ENCODE results near the gene SLC2A5. TPM values are rescaled to one million over a fixed set of nuclear protein-coding genes. Genes with fewer than 3 reads are reported as not detected.
A peak's percentile ranks its signal among the peaks of the same experiment; 100 is the strongest.

Gene SLC2A5
- total RNA-seq, 4 donors from 2014 or later = 0.16 to 2.7 (median 0.39) TPM

DNA sequence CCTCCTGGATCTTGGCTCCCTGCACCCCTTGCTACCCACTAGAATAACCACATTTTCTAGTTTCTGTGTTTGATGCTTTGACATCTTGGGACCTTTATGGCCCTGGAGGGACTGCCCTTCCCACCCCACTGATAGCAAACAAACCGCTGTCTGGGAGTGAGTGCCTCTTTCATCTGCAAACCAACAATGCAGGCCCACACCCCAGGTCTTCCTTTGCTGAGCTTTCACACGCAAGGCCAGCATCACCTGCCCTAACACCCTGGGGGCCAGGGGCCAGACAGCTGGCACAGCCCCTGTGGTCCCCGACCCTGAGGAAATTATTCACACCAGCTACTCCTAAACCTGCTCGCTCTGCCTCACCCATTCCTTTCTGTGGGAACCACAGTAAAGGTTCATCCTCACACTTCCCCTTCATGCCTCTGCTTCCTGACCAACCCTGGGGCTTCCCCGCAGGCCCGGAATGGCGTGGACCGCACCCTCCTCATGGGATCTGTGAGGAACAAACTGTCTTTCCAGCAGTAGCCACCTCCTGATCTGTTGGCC, 58.6 kb downstream of the SLC2A5 start:
- Histone ChIP-seq H3K9me3 (no peaks in the 10 kb centered on the region), H3K27ac (peak overlapping the region in 1 of 4 donors; percentile 39), H3K36me3 (no peaks in the 10 kb centered on the region), H3K27me3 (no peaks in the 10 kb centered on the region), H3K4me1 (peaks cover 0 to 7% (median 0%) of the 10 kb centered on the region in 3 donors), H3K4me3 (no peak overlapping the region)
- 83 to 91% methylated on average over 6 to 7 of the region's 8 CpGs for WGBS, 2 donors (ENCODE audit: low coverage in 1 of 2)
- TF ChIP-seq POLR2A (IDR thresholded peaks at IDR 0.05) (no peak), EP300 (IDR thresholded peaks at IDR 0.05) (no peak), POLR2AphosphoS5 (IDR thresholded peaks at IDR 0.05) (no peak), CTCF (IDR thresholded peaks at IDR 0.05) (no peak)
- ATAC-seq = peak; percentile 60

DNA sequence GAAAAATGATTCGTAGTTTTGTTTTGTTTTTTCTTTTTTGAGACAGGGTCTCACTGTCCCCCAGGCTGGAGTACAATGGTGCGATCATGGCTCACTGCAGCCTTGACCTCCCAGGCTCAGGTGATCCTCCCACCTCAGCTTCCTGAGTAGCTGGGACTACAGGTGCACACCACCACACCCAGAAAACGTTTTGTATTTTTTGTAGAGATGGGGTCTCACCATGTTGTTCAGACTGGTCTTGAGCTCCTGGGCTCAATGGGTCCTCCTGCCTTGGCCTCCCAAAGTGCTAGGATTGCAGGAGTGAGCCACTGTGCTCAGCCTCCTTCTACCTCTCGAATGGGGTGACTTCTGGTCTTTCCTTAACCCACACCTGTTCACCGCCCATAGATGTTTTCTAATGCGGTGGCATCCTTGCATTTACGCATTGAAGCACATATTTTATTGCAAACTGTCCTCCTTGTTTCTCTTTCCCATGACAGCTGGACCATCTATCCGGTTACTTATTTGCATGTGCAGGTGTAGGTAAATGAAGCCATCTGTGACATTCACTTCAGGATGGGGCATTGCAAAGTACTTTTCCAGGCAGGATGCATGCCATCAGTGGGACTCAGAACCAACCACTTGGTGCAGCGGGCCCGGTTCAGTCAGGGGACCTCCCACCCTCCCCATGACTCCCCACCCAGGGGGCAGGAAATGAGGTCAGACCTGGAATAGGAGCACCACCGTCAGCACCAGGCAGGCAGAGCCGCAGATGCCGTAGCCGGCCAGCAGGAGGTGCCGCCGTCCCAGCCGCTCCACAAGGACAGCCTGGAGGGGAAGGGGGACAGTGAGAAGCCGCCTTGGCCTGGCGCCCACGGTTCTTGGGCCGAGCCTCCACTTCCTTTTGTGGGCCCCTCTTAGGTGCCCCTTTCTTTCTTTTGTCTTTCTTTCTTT, 59.7 kb downstream of the SLC2A5 start:
- no peaks in the 10 kb centered on the region for H3K36me3 ChIP-seq
- H3K27me3 ChIP-seq = no peaks in the 10 kb centered on the region
- peaks cover 0 to 12% (median 0%) of the 10 kb centered on the region in 3 donors for H3K4me1 ChIP-seq
- TF ChIP-seq CTCF (IDR thresholded peaks at IDR 0.05) (peak in 3 of 4 experiments; percentile 45 to 73 (median 48)), POLR2A (IDR thresholded peaks at IDR 0.05) (no peak)
- no peak overlapping the region for H3K4me3 ChIP-seq
- no peak for ATAC-seq
- no peaks in the 10 kb centered on the region for H3K9me3 ChIP-seq
- no peak overlapping the region for H3K27ac ChIP-seq
- 68 to 91% methylated on average over 5 to 14 of the region's 21 CpGs for WGBS, 2 donors (ENCODE audit: low coverage in 1 of 2)

- 81 to 100% methylated on average over 2 to 3 of the region's 10 CpGs for WGBS, 2 donors (ENCODE audit: low coverage in 1 of 2)
- ATAC-seq = no peak
- Histone ChIP-seq H3K4me3 (no peak overlapping the region), H3K27ac (no peak overlapping the region), H3K36me3 (no peaks in the 10 kb centered on the region), H3K4me1 (peaks cover 0 to 13% (median 0%) of the 10 kb centered on the region in 3 donors), H3K9me3 (no peaks in the 10 kb centered on the region), H3K27me3 (no peaks in the 10 kb centered on the region)
- TF ChIP-seq CTCF (IDR thresholded peaks at IDR 0.05) (no peak), POLR2A (IDR thresholded peaks at IDR 0.05) (no peak), POLR2AphosphoS5 (IDR thresholded peaks at IDR 0.05) (no peak), EP300 (IDR thresholded peaks at IDR 0.05) (no peak)
Observed at GRCh38 chr1:9008236-9008635, 61.2 kb downstream of the SLC2A5 start.

GRCh38 chr1:9006956-9007615, 62.3 kb downstream of the SLC2A5 start:
- H3K4me1 ChIP-seq = peaks cover 0 to 13% (median 0%) of the 10 kb centered on the region in 3 donors
- WGBS, 2 donors (ENCODE audit: low coverage in 1 of 2) = 89% methylated on average over 16 of the region's 19 CpGs; no CpG with 5 or more reads in 1 of the 2 donors
- no peaks in the 10 kb centered on the region for H3K9me3 ChIP-seq
- H3K27ac ChIP-seq = no peak overlapping the region
- TF ChIP-seq POLR2AphosphoS5 (IDR thresholded peaks at IDR 0.05) (no peak), POLR2A (IDR thresholded peaks at IDR 0.05) (no peak)
- H3K36me3 ChIP-seq = no peaks in the 10 kb centered on the region
- ATAC-seq = no peak
- H3K27me3 ChIP-seq = no peaks in the 10 kb centered on the region
- H3K4me3 ChIP-seq = no peak overlapping the region

GRCh38 chr1:9005395-9005708, 64.1 kb downstream of the SLC2A5 start:
- TF ChIP-seq POLR2AphosphoS5 (IDR thresholded peaks at IDR 0.05) (no peak), POLR2A (IDR thresholded peaks at IDR 0.05) (no peak), EP300 (IDR thresholded peaks at IDR 0.05) (no peak), CTCF (IDR thresholded peaks at IDR 0.05) (no peak)
- no peak overlapping the region for H3K27ac ChIP-seq
- no peaks in the 10 kb centered on the region for H3K36me3 ChIP-seq
- 61 to 69% methylated on average over 3 to 7 of the region's 8 CpGs for WGBS, 2 donors (ENCODE audit: low coverage in 1 of 2)
- no peaks in the 10 kb centered on the region for H3K9me3 ChIP-seq
- H3K27me3 ChIP-seq = no peaks in the 10 kb centered on the region
- no peak overlapping the region for H3K4me3 ChIP-seq
- no peak for ATAC-seq
- H3K4me1 ChIP-seq = peaks cover 0 to 8% (median 0%) of the 10 kb centered on the region in 3 donors

Measured in gastroesophageal sphincter (tissue), 4 donors.